Lung microvascular endothelial cell (primary cell): Measurements from ENCODE around the gene METTL13. TPM values are rescaled to one million over a fixed set of nuclear protein-coding genes. Genes with fewer than 3 reads are reported as not detected.
"Not testable (repeated sequence)": the region's sequence is repeated elsewhere in the genome, so short reads cannot be mapped to it uniquely, and the experiment has no call there.

Experiments used
- DNase-seq, 2 donors: peaks; one replicate each; pipeline versions ENCODE4 v3.0.0 to v3.0.0-alpha.2; 2010; ENCODE audit warnings: low read depth in 2 of 2
- total RNA-seq: library from RNA; depleted of rRNA; stranded (reverse); fragments of >200 nt; gene quantifications from 2 replicates; pipeline ENCODE4 v1.2.1, GENCODE V29; 2014

METTL13 gene
- total RNA-seq, 1 donor from 2014 or later, result 27.0 TPM

GRCh38 chr1:171763764-171764163 lies 17.7 kb upstream of the METTL13 start:
- DNase-seq, result no peak

GRCh38 chr1:171769171-171769570 lies 12.3 kb upstream of the METTL13 start:
- DNase-seq, result no peak

- no peak for DNase-seq
Observed at GRCh38 chr1:171769754-171770153, 11.7 kb upstream of the METTL13 start.

GRCh38 chr1:171772312-171772711 lies 9.1 kb upstream of the METTL13 start:
- no peak for DNase-seq

GRCh38 chr1:171780583-171781175 lies 781 bp upstream of the METTL13 start:
- no peak for DNase-seq

GRCh38 chr1:171783816-171784530 lies 2.5 kb downstream of the METTL13 start:
- DNase-seq, result no peak

- DNase-seq, result no peak
Observed at GRCh38 chr1:171784784-171785183, 3.3 kb downstream of the METTL13 start.

- DNase-seq, result peak; percentile 58 to 76
Observed at GRCh38 chr1:171785766-171786165, 4.3 kb downstream of the METTL13 start.

GRCh38 chr1:171786534-171786933 lies 5.1 kb downstream of the METTL13 start:
- no peak for DNase-seq

- DNase-seq, result no peak
Observed at GRCh38 chr1:171787686-171788480, 6.4 kb downstream of the METTL13 start.

- DNase-seq, result peak in 1 of 2 donors; percentile 67
Observed at GRCh38 chr1:171788696-171789095, 7.2 kb downstream of the METTL13 start.

- no peak for DNase-seq
Observed at GRCh38 chr1:171790318-171790717, 8.9 kb downstream of the METTL13 start.

GRCh38 chr1:171792656-171793369 lies 11.4 kb downstream of the METTL13 start:
- no peak for DNase-seq

- no peak for DNase-seq
Observed at GRCh38 chr1:171793636-171794035, 12.2 kb downstream of the METTL13 start.

- DNase-seq, result peak in 1 of 2 donors; percentile 57
Observed at GRCh38 chr1:171794085-171794484, 12.6 kb downstream of the METTL13 start.

- no peak for DNase-seq
Observed at GRCh38 chr1:171796592-171796991, 15.1 kb downstream of the METTL13 start.

GRCh38 chr1:171798311-171798710 lies 16.9 kb downstream of the METTL13 start:
- no peak for DNase-seq

GRCh38 chr1:171798765-171799164 lies 17.3 kb downstream of the METTL13 start:
- no peak for DNase-seq

GRCh38 chr1:171799166-171799565 lies 17.7 kb downstream of the METTL13 start:
- no peak for DNase-seq

- not testable (repeated sequence) for DNase-seq
Observed at GRCh38 chr1:171799698-171800097, 18.2 kb downstream of the METTL13 start.

- no peak for DNase-seq
Observed at GRCh38 chr1:171800342-171800741, 18.9 kb downstream of the METTL13 start.

GRCh38 chr1:171800851-171801250 lies 19.4 kb downstream of the METTL13 start:
- DNase-seq, result no peak
